ENCODE measurements around the gene FMO1.
"Not testable (repeated sequence)": the region's sequence is repeated elsewhere in the genome, so short reads cannot be mapped to it uniquely, and the experiment has no call there.

- not testable (repeated sequence) for TF ChIP-seq CTCF (IDR thresholded peaks at IDR 0.05; ENCODE audit: insufficient read depth, low read length, poor library complexity, severe bottlenecking); EZH2phosphoT487 (conservative IDR thresholded peaks at IDR 0.05; ENCODE audit: low read length)
Observed at GRCh38 chr1:171236231-171236630, 12.1 kb upstream of the FMO1 start.

Measured in SU-DHL-6 (cell line).